ENCODE results near the gene NAV1.
A peak's percentile ranks its signal among the peaks of the same experiment; 100 is the strongest.

The NAV1 gene

DNA sequence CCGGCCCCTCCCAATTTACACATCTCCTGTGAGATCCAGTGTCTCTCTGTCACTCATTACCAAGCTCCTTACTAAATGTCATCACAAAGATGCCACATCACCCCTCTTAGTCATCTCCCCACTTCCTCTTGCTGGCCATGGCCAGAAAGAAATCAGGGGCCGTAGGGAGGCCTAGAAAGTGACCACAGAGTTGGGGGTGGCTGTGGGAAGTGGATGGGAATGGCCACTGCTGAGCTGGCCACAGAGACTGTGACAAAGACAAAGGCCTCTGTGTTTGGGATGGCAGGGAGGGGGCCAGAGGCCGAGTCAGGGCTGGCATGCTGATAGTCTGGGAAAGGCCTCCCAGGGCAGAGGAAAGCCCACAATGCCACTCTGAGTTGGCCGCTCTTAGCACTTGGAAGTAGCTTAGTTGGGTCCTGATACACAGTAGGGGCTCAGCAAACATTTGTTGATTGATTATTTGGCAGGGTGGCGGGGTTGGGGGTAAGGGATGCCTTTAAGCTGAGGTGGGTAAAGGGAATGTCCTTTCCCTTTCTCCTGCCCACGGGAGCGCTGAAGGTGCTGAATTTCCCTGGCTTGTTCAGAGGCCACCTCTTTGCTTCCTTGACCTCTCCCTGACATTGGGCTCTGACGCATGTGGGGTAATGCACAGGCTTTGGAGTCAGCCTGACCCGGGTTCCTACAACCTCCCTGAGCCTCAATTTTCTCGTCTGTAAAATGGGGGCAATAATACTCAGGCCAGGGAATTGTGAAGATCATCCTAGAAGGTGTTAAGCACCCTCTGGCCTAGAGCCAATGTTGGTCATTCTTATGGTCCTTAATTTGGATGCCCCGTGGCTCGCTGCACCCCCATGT, 13.2 kb downstream of the NAV1 start:
- no peak for DNase-seq

DNA sequence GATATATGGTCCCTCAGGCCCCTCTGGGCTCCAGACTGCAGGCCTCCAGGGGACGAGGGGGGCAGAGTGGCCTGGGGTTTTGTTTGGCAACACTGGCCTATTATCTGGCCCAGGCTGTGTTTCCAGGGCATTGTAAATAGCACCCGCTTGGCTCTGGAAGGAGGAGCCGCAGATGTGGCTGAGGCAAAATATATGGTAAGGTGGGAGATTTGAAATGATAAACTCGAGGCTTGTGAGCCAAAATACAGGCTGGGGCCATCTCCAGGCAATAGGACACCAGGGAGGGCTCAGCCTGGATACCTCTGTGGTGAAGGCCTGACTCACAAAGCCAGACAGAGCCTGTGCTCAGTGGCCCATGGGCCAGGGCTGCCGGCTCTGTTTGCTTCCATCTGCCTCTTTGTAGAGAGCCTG, 14.0 kb downstream of the NAV1 start:
- no peak for DNase-seq

DNA sequence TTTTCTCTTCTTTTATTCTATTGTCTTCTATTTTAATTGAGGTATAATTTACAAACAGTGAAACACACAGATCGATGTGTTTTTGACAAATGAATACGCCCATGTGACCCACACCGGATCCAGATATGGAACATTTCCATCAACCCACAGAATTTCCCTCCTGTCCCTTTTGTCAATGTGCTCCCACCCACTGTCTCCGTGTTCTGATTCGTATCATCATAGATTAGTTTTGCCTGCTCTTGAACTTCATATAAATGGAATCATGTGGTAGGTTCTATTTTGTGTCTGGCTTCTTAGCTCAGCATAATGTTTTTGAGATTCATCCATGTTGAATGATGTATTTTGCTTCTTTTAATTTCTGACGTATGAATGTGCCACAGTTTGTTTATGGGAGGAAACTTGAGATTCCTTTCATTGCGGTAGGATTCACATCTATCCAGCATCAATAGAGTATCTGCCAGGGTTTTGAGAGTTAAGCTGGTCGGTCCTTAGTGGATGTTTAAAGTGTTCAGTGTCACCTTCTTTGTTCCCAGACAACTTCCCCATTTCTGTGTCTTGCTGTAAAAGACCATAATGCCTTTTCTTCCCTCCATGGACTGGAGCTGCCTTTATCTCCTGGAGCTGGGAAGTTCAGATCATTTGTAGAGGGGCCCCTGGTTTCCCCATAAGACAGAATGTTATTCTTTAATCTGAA, 14.7 kb downstream of the NAV1 start:
- no peak for DNase-seq

DNA sequence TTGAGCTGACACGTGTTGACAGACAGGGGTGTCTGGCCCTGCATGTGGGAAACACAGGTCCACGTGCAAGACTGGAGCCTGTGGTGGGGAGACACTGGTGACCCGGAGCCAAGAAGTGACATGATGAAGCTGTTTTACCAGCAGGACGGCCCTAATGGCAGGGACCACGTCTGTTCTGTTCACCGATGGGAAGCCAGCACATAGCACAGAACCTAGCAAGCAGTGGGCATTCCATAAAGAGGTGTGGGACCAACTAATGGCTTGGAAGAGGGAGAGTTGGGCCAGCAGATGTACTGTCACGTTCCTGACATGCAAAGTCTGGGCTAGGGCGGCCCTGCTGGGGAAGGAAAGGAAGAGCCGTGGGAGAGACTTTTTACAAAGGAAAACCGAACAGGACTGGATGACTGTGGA, 15.3 kb downstream of the NAV1 start:
- no peak for DNase-seq

DNA sequence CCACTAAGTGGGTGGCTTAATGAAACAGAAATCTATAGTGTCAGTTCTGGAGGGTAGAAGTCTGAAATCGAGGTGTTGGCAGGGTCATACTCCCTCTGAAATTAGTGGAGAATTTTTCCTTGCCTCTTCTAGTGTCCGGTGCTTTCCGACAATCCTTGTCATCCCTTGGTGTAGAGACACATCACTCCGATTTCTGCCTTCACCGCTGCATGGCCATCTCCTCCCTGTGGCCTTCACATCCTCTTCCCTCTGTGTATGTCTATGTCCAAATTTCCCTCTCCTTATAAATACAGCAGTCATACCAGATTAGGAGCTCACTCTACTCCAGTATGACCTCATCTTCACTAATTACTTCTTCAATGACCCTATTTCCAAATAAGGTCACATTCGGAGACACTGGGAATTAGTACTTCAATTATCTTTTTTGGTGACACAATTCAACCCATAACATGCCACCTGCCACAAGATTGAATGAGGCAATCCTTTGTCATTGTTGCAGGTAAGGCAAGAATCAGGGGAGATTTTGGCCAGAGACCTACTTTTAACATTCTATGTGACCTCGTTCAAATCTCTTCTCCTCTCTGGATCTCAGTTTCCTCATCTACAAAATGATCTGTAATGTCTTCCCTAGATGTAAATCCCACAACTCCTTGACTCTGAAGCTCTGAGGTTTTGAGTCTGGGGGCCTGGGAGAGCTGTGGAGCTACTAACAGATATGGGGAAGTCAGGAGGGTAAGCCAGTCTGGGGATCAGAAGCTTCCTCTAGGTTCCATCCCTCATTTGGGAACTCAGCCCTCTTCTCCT, 16.1 kb downstream of the NAV1 start:
- no peak for DNase-seq

DNA sequence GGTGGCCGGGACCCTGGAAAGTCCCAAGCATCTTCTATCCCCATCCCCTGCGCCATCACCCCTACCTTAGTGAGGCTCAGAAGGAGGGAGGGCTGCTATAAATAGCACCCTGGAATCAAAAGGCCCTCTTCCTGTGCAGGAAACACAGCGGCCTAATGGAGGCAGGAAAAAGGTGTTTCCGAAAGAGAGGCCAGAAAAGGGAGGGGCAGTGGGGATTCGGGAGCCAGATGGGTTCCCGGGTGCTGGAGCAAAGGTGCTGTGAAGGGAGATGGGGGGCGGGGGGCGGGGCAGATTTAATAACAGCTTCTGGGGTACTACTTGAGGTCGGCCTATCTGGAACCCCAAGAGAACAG, 16.6 kb downstream of the NAV1 start:
- DNase-seq = no peak

DNA sequence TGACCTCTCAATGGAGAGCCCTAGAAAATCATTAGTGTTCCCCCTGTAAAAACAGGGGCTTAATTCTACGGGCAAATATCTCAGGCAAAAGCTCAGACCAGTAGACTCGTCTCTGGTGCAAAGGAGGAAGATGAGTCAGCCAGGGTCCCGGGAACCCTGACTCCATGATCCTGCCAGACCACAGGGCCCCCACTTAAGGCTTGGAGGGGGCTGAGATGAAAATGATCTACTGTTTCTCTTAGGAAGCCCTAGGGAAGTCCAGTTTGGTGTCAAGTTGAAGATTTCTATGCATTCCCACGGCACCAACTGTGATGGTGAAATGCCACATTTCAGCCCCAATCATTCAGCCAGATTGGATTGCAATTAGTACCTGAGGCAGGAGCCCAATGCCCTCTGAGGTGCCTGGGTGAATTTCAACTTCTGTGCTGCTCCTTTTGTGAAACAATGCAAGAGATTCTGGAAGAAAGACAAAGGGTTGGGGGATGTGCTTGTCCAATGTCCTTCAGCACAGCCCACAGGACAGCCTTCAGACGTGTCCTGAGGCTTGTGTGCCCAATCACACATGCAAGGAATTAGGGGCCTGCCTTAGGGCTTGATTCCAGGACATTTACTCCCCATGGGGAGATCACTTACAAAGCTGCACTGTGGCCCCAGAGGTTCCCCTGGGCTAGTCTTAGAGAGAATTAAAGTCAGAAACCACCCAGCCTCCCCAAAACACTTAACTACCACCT, 18.1 kb downstream of the NAV1 start:
- DNase-seq = no peak

DNA sequence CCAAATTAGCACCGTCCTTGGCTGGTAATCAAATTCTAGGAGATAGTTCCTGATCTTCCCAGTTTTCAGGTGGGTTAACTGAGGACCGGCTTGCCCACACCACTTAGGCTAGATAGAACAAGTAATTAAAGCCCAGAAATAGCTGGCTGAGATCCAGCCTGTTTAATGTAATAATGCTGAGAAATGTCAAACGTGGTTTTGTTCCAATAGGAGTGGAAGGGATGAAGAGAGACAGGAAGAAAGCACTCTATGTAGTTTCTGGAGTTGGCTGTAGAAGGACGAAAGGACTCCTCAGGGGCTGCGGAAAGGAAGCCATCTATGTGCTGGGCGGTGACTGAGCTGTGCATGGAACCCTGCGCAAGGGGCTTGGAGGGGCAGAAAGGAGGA, 18.6 kb downstream of the NAV1 start:
- DNase-seq = no peak

DNA sequence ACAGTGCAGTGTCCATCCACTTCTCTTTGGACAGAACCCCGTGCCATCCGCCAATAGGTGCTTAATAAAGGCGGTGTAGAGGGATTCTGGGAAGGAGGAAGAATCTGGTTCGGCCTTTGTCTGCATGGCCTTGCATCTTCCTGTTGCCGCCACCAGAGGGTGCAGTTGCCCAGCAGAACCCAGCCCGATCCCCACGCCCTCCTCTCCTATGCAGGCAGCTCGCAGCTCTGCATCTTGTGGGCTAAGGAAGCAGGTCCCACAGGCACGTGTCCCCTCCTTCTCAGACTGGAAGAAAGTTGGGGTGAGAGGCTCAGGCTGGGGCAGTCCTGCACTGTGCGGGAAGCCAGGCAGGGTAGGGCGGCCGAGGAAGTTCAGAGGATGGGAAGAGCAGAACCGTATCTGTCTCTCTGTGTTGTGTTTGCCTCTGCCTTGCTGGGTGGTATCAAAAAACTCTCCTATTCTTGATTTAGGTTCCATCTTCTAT, 20.8 kb downstream of the NAV1 start:
- DNase-seq = peak; percentile 49

DNA sequence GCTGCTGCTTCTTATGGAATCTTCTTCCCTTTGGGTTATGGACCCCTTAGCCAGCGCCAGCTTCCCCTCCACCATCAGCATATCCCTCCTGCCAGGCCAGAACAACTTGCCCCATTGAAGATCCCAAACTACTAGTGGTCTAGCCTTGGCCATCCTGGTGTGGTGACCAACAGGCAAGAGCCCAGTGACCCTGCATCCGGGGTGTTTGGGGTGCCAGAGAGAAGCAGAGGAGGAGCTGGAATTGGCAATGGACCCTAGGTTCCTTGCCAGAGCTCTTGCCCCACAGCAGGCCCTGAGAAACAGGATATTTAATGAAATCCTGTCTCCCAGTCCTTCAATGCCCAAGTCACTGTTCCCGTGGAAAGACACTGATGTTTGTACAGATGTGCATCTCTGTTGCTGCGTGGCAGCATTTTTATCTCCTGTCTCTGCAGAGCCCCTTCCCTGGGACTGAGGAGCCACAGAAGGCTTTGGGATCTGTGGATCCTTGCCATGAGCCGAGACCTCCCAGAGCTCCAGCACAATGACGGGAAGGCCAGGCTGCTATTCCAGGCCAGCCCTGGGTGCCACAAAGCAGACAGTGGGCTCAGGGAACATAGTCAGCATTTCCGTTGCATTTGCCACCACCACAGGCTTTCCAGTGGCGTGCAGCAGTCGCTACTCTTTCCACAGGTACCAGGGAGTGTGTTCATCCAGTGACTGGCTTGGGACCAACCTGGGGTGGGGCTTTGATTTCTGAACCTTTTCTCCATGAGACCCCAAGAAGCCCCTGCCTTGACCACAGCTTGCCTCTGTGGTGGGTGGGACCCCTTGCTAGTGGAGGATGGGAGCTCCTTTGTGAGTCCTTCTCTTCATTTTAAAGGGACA, 21.6 kb downstream of the NAV1 start:
- DNase-seq = no peak

DNA sequence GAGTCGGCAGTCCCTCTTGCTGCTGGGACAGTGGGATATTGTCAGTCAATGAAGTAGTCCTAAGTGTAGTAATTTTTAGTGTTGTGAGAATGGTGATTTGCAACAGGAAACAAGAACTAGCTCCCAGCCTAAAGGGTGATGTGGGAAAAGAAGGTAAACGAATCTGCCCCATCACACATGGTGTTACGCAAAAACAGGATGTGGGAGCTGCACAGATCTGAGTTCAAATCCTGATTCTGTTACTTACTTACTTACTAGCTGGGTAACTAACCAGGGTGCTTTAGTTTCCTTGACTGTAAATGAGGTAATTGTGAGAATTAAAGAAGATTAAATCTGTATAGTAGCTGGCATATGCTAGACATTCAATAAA, 22.3 kb downstream of the NAV1 start:
- DNase-seq = no peak

DNA sequence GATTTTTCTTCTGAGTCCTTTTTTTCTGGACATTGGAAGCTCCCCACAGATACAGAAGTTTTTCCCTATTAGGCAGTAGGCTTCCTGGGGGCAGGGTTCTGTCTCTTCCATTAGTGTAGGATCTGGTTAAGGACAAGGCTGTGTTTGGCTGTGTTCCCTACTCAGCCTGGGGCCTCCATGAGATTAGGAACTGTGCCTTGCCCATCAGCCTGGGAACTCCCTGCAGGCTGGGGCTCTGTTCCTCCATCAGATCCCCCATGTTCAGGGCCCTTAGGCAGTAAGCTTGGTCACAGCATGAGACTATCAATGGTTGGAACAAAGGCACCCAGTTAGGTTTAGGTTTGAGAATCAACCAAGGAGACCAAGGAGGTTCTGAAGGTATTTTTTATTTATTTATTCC, 22.7 kb downstream of the NAV1 start:
- DNase-seq = no peak

DNA sequence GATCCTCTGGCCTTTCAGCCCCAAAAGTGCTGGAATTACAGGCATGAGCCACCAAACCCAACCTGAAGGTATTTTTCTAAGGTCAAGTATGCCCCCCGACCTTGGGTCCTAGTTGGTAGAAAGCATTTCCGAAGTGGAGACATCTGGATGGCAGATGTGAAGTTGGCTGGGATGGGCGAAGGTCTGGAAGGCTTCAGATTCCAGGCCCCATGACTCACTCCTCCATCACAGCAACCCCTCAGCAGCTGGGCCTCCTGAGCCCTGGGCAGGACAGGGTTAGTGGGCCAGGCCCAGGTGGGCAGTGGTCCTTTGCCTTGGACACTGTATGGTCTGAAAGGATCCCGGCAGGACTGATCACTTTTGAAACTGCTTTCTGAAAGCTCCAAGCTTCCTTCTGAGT, 23.3 kb downstream of the NAV1 start:
- no peak for DNase-seq

DNA sequence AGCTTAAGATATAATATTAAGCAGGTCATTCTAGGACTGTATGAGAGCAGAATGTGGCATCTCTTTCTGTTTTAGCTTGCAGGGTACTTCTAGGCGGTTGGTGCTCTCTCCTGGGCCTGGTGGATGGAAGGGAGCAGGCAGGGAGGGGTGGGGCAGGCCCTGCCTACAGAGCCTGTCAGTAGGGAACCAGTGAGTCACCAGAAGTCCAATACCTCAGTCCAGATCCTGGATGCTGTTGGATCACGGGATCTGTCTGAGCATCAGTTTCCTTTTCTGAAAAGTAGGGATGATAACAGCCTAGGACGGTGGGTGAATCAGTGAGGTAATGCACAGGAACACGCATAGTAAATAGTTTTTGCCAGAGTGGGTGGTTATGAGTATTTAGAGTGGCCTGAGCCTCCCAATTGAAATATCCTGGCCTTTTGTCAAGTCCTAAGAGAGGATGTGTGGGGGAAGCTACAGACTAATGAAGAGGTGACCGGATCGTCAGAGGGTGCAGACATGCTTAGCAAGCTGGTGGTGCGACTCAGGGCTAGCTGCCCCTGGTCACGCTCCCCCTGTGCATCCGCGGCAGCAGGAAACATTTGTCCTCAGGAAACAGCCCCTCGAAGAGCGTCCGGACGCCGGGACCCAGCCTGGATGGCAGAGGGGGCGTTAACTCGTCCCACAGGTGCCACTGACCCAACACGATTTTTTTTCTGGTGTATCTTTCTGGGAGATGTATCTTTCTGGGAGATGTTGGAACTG, 23.9 kb downstream of the NAV1 start:
- no peak for DNase-seq

DNA sequence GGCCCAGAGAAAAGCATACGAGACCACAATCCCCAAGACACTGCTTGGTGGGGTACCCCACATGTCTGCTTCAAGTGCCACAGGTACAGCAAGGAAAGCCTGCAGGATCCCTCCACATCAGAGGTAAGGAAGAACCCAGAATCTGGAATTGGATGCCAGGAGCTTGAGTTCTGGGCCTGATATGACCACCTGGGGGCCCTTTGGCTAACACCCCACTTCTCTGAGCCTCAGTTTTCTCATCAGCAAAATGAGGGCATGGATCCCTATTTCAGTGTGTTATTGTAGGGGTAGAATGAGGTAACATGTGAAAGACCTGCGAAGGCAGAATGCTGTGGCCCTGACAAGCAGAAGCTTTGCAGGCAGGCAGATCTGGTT, 24.5 kb downstream of the NAV1 start:
- no peak for DNase-seq

DNA sequence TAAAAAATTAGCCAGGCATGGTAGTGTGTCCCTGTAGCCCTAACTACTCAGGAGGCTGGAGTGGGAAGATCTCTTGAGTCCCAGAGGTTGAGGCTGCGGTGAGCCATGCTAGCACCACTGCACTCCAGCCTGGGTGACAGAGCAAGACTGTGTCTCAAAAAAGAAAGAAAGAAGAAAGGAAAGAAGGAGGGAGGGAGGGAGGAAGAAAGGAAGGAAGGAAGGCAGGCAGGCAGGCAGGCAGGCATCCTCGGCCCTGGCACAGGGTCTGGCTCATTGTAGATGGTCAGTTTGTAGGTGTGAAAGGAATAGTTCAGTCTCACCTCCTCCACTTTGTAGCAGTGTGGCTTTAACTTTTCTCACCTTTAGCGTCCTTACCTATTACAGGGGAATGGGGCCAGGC, 25.0 kb downstream of the NAV1 start:
- DNase-seq = no peak

DNA sequence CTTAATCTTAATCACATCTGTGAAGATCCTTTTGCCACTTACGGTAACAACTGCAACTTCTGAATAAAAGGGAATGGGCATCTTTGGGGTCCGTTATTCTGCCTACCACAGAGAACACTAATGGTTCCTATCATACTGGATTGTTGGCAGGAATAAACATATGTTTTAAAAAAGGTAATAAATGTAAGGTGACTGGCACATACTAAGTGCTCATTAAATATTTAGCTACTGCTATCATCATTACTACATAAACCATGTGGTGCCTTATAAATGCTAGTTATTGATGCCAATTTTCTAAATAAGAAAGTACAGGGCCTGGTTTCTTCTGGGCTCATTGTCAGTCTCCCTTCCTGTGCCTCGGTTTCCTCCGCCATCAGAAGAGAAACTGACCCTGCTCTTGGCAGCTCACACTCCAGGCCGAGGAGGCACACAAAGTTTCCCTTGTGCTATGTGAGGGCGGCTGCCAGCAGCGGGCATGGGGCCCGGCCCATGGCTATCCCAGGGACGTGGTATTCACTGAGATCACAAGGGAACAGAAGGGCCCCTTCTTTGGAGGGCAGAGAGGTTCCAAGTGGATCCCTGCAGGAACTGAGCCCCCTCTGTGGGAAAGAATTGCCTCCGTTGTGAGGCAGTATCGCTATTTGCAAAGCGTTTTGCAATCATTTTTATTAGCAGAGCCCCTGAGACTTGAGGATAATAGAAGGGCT, 26.2 kb downstream of the NAV1 start:
- no peak for DNase-seq

DNA sequence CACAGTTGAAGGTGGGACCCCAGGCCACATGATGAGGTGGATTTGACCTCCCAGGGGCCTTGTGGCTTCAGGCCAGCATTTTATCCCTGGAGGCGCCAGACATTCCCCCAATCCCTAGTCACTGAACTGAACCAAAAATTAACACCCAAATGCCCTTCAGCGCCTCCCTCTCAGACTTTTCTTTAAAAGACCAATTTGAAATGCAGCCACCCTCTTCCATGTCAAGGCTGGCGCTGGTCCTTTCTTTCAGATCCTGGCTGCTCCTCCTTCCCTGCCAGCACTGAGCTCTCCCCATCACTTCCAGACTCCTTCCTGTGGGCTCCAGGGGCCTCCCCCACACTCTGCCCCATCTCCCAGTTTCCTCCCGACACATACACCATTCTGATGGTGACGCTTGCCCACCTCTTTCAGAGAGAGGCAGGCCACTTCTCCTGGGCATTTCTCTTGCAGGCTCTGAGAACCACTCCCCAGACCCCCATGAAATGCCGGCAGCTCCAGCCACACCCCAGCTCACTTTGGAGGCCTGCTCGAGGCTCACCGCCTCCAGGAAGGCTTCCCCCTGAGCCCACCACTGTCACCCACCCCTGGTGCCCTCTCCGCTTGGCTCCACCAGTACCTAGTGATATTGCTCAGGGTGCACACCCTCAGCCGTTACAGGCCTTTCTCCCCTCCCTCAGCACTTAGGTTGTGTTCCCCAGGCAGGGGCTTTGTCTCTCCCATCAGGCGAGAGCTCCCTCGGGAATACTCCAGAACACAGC, 27.0 kb downstream of the NAV1 start:
- no peak for DNase-seq

DNA sequence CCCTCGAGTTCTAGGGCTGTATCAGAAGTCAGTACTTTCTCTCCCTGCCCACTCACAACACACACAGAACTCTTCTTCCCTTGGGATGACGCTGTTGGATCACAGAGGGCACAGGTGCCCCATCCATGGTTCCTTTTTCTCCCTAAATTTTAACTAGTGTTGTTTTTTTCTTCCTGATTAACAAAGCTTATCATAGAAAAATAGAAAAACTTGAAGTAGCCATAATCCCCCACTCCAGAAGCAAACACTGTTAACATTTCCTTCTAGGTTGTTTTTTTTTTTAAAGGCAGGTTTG, 27.5 kb downstream of the NAV1 start:
- DNase-seq = no peak
